ENCODE data around the gene EXOC4. TPM values are rescaled to one million over a fixed set of nuclear protein-coding genes. Genes with fewer than 3 reads are reported as not detected.

The EXOC4 gene
- total and polyA plus RNA-seq, 2 of the 8 experiments (the other 6 are each of a cell fraction or from before 2014, with no cell fraction given) = 27.0 to 67.3 TPM

- FAIRE-seq (no peak), DNase-seq (ENCODE audit: low read depth in 1 of 2, low spot score in 2 of 2) (no peak)
- Histone ChIP-seq H3K23me2 (ENCODE audit: low read depth, low read length) (peaks cover 2% of the 10 kb centered on the region; the same call in 1 of the 2 replicates), H3K27ac (ENCODE audit: low read depth, low read length) (no peak overlapping the region), H3K4me2 (ENCODE audit: insufficient read depth in 1 of 2, low read depth in 2 of 2, low read length in 2 of 2) (no peak overlapping the region), H3K9ac (replicated peaks in 1 of 4; ENCODE audit: extremely low read depth in 1 of 4, low read depth in 3 of 4, low read length in 3 of 4) (no peak overlapping the region), H2BK12ac (ENCODE audit: low read depth, low read length) (no peak overlapping the region), H3K36me3 (ENCODE audit: control insufficient read depth in 2 of 4, insufficient read depth in 4 of 4, low read length in 3 of 4) (peaks cover 0 to 3% (median 0%) of the 10 kb centered on the region in 4 experiments; a peak in 1 of 8 replicates), H3K23ac (ENCODE audit: insufficient read length) (no peak overlapping the region), H3K9me3 (ENCODE audit: insufficient read depth in 2 of 2, low read depth in 1 of 2, low read length in 1 of 2) (0 out of 4 replicates have a peak, but pooled peaks cover 0 to 6% of the 10 kb centered on the region in 2 experiments), H3K79me2 (ENCODE audit: control insufficient read depth in 1 of 2, insufficient read depth in 2 of 2, low read length in 2 of 2) (peaks cover 0 to 40% of the 10 kb centered on the region in 2 experiments; a peak in 2 of 4 replicates), H2BK120ac (replicated peaks; ENCODE audit: low read depth, low read length) (no peak overlapping the region), H2AFZ (ENCODE audit: low read length) (no peak overlapping the region), H2AK5ac (ENCODE audit: low read depth, low read length) (no peak overlapping the region), H3K18ac (ENCODE audit: extremely low read depth, low read length) (no peak overlapping the region), H4K91ac (replicated peaks; ENCODE audit: insufficient read length, low read length) (no peak overlapping the region), H3K4me3 (ENCODE audit: extremely low read depth in 1 of 4, insufficient read depth in 2 of 4, low read depth in 3 of 4, low read length in 4 of 4) (no peak overlapping the region), H2BK5ac (ENCODE audit: low read depth, low read length) (no peak overlapping the region), H4K8ac (ENCODE audit: extremely low read depth, insufficient read depth, low read length) (no peak overlapping the region), H4K5ac (ENCODE audit: insufficient read length, low read depth, low read length) (no peak overlapping the region), H2BK15ac (ENCODE audit: low read length) (no peak overlapping the region), H4K20me1 (replicated peaks in 1 of 2; ENCODE audit: control insufficient read depth in 1 of 2, insufficient read depth in 2 of 2, low read length in 2 of 2) (no peaks in the 10 kb centered on the region), H3K79me1 (ENCODE audit: low read depth, low read length) (no peaks in the 10 kb centered on the region), H3K4ac (replicated peaks; ENCODE audit: insufficient read length, low read depth, low read length) (no peak overlapping the region), H2BK20ac (ENCODE audit: low read length) (no peak overlapping the region), H3K14ac (ENCODE audit: insufficient read length) (no peak overlapping the region), H3K56ac (replicated peaks; ENCODE audit: insufficient read length, low read depth, low read length) (no peak overlapping the region), H3K27me3 (replicated peaks in 1 of 4; ENCODE audit: control insufficient read depth in 3 of 4, extremely low read depth in 1 of 4, insufficient read depth in 3 of 4, low read length in 3 of 4) (no peaks in the 10 kb centered on the region), H3K4me1 (replicated peaks in 1 of 4; ENCODE audit: control insufficient read depth in 3 of 4, insufficient read depth in 4 of 4, low read length in 3 of 4) (peaks cover 0 to 6% (median 2%) of the 10 kb centered on the region in 4 experiments; a peak in 3 of 7 replicates)
- ChIA-PET CTCF (ENCODE audit: partially characterized antibody) (no interaction called here), POLR2A (ENCODE audit: partially characterized antibody) (no interaction called here)
- 93% methylated on average over 2 of the region's 2 CpGs; no CpG with 5 or more reads in 1 of the 2 experiments for WGBS, 2 experiments (ENCODE audit: extremely low coverage in 1 of 2, insufficient coverage in 1 of 2, insufficient read length in 1 of 2, insufficient replicate concordance in 2 of 2, low coverage in 1 of 2, low lambda C conversion rate in 2 of 2, missing lambda C conversion rate in 1 of 2)
- no peak for TF ChIP-seq EGR1 (IDR thresholded peaks at IDR 0.05; ENCODE audit: borderline replicate concordance, low read depth, low read length)
- no peak for TF ChIP-seq SIRT6 (IDR thresholded peaks at IDR 0.05; ENCODE audit: low read length)
- TF ChIP-seq PHF8 (conservative IDR thresholded peaks at IDR 0.05; ENCODE audit: low read depth, low read length) = no peak
- TF ChIP-seq NANOG (IDR thresholded peaks at IDR 0.05; ENCODE audit: insufficient read depth, low read depth, low read length, poor library complexity, severe bottlenecking) = no peak
- TF ChIP-seq GTF2F1 (IDR thresholded peaks at IDR 0.05; ENCODE audit: borderline replicate concordance, low read depth, low read length) = no peak
- TF ChIP-seq CBX8 (IDR thresholded peaks at IDR 0.05; ENCODE audit: borderline replicate concordance, low read depth, low read length) = no peak
- TF ChIP-seq CEBPB (IDR thresholded peaks at IDR 0.05; ENCODE audit: low read depth, low read length) = no peak
- TF ChIP-seq, protein P1, sequence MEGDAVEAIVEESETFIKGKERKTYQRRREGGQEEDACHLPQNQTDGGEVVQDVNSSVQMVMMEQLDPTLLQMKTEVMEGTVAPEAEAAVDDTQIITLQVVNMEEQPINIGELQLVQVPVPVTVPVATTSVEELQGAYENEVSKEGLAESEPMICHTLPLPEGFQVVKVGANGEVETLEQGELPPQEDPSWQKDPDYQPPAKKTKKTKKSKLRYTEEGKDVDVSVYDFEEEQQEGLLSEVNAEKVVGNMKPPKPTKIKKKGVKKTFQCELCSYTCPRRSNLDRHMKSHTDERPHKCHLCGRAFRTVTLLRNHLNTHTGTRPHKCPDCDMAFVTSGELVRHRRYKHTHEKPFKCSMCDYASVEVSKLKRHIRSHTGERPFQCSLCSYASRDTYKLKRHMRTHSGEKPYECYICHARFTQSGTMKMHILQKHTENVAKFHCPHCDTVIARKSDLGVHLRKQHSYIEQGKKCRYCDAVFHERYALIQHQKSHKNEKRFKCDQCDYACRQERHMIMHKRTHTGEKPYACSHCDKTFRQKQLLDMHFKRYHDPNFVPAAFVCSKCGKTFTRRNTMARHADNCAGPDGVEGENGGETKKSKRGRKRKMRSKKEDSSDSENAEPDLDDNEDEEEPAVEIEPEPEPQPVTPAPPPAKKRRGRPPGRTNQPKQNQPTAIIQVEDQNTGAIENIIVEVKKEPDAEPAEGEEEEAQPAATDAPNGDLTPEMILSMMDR (IDR thresholded peaks at IDR 0.05; ENCODE audit: control extremely low read depth in 1 of 3, insufficient read depth in 1 of 3, low read depth in 1 of 3, low read length in 3 of 3) = no peak
- no peak for TF ChIP-seq CREB1 (IDR thresholded peaks at IDR 0.05)
- no peak for TF ChIP-seq RBBP5 (IDR thresholded peaks at IDR 0.05; ENCODE audit: borderline replicate concordance, low read depth, low read length)
These were observed 99.6 kb downstream of the EXOC4 start for GRCh38 chr7:133352430-133352829.
